Osteoblast (primary cell): ENCODE data around the gene MUC12. TPM values are rescaled to one million over a fixed set of nuclear protein-coding genes. Genes with fewer than 3 reads are reported as not detected.
A peak's percentile ranks its signal among the peaks of the same experiment; 100 is the strongest.

ENCODE experiments used
- DNase-seq: peaks from one replicate; pipeline ENCODE4 v3.0.0; 2011; ENCODE audit warnings: low spot score, mixed read lengths; ENCODE audit not compliant: insufficient read length; ENCODE audit errors: missing footprints
- H2AFZ ChIP-seq: 2 replicates; pipeline ENCODE4 v1.6.0; 2011; ENCODE audit warnings: mild to moderate bottlenecking, low read length
- H3K27ac ChIP-seq: 2 replicates; pipeline ENCODE4 v1.5.1; 2011; ENCODE audit warnings: mild to moderate bottlenecking, low read depth, low read length, moderate library complexity
- H3K27me3 ChIP-seq: 2 replicates; pipeline ENCODE4 v1.6.0; 2012; ENCODE audit warnings: mild to moderate bottlenecking, control low read depth, inconsistent platforms, low read length, moderate library complexity; ENCODE audit not compliant: insufficient read depth
- H3K36me3 ChIP-seq: 2 replicates; pipeline ENCODE4 v1.5.1; 2011; ENCODE audit warnings: mild to moderate bottlenecking, low read length, control low read depth, moderate library complexity; ENCODE audit not compliant: insufficient read depth
- H3K4me1 ChIP-seq: 2 replicates; pipeline ENCODE4 v1.5.1; 2011; ENCODE audit warnings: mild to moderate bottlenecking, low read length, control low read depth, moderate library complexity; ENCODE audit not compliant: insufficient read depth
- H3K4me2 ChIP-seq: 2 replicates; pipeline ENCODE4 v1.6.0; 2011; ENCODE audit warnings: mild to moderate bottlenecking, low read length; ENCODE audit not compliant: insufficient read depth
- H3K4me3 ChIP-seq: fragments of 200-600 bp; sonication (generic); 3 replicates; pipeline ENCODE4 v1.5.1; 2012; ENCODE audit warnings: mild to moderate bottlenecking, low read length, inconsistent platforms; ENCODE audit not compliant: insufficient read depth
- H3K79me2 ChIP-seq: 2 replicates; pipeline ENCODE4 v1.6.0; 2012; ENCODE audit warnings: mild to moderate bottlenecking, low read length, control low read depth, inconsistent platforms; ENCODE audit not compliant: insufficient read depth
- H3K9me3 ChIP-seq: 2 replicates; pipeline ENCODE4 v1.5.1; 2011; ENCODE audit warnings: low read depth, low read length, control low read depth
- H4K20me1 ChIP-seq: 2 replicates; pipeline ENCODE4 v1.6.0; 2012; ENCODE audit warnings: mild to moderate bottlenecking, low read length, control low read depth; ENCODE audit not compliant: insufficient read depth
- total RNA-seq: library from RNA; depleted of rRNA; stranded (reverse); fragments of >200 nt; gene quantifications from 2 replicates; pipeline ENCODE4 v1.2.3, GENCODE V29; 2012
- TF ChIP-seq, protein P1 (sequence below): IDR thresholded peaks from 2 replicates; pipeline ENCODE4 v1.5.1; 2011; ENCODE audit warnings: mild to moderate bottlenecking, low read depth, low read length, moderate library complexity; ENCODE audit errors: extremely low read depth

The MUC12 gene
- total RNA-seq, 1 donor: under 0.01 TPM

DNA sequence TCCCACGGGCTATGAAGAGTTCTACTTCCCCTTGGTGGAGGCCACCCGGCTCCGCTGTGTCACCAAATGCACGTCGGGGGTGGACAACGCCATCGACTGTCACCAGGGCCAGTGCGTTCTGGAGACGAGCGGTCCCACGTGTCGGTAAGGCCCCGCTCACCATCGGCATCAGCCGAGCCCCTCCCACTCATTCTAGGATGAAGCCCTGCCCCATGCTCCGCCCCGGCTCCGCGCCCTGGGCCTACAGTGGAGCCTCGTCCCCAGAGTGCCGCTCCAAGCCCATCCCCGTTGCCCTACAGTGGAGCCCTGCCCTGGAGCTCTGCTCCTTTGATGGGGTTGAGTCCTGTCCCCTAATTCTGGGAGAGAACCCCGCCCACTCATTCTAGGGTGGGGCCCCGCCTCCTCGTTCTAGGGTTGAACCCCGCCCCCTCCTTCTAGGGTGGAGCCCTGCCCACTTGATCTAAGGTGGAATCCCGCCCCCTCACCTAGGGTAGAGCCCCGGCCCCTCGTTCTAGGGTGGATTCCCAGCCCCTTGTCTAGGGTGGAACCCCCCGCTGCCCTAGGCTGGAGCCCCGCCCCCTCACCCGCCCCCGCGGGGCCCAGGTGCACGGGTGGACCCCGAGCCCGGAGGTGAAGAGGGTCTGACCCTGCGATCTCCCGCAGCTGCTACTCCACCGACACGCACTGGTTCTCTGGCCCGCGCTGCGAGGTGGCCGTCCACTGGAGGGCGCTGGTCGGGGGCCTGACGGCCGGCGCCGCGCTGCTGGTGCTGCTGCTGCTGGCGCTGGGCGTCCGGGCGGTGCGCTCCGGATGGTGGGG, 3.4 kb upstream of the MUC12 start:
- Histone ChIP-seq H2AFZ (no peak overlapping the region), H4K20me1 (peaks cover 12% of the 10 kb centered on the region), H3K36me3 (no peaks in the 10 kb centered on the region), H3K27ac (no peak overlapping the region), H3K27me3 (peaks cover 69% of the 10 kb centered on the region), H3K79me2 (no peaks in the 10 kb centered on the region), H3K4me1 (no peaks in the 10 kb centered on the region), H3K4me3 (no peak overlapping the region), H3K4me2 (no peak overlapping the region), H3K9me3 (no peaks in the 10 kb centered on the region)
- TF ChIP-seq, protein P1, sequence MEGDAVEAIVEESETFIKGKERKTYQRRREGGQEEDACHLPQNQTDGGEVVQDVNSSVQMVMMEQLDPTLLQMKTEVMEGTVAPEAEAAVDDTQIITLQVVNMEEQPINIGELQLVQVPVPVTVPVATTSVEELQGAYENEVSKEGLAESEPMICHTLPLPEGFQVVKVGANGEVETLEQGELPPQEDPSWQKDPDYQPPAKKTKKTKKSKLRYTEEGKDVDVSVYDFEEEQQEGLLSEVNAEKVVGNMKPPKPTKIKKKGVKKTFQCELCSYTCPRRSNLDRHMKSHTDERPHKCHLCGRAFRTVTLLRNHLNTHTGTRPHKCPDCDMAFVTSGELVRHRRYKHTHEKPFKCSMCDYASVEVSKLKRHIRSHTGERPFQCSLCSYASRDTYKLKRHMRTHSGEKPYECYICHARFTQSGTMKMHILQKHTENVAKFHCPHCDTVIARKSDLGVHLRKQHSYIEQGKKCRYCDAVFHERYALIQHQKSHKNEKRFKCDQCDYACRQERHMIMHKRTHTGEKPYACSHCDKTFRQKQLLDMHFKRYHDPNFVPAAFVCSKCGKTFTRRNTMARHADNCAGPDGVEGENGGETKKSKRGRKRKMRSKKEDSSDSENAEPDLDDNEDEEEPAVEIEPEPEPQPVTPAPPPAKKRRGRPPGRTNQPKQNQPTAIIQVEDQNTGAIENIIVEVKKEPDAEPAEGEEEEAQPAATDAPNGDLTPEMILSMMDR: peak; percentile 67
- DNase-seq: peak; percentile 99

DNA sequence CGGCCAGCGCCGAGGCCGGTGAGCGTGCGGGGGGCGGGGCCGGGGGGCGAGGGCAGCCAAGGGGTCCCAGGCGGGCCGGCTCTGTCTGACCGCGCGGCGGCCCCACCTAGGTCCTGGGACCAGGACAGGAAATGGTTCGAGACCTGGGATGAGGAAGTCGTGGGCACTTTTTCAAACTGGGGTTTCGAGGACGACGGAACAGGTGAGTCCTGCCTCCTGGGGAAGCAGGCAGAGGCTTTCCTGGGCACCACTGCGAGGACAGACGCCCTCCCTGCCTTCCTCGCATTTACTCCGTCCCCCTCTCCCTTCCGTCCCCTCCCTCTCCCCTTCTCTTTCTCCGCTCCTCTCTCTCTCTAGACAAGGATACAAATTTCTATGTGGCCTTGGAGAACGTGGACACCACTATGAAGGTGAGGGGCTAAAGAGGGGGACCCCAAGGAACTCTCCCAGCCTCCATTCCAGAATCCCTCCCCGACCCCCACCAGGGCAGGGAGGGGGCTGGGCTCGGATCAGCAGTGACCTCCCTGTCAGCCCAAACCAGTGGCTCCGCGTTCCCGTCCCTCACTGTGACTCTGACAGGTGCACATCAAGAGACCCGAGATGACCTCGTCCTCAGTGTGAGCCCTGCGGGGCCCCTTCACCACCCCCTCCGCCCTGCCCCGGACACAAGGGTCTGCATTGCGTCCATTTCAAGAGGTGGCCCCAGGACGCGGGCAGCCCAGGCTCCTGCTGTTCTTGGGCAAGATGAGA, 2.6 kb upstream of the MUC12 start:
- H3K9me3 ChIP-seq: no peaks in the 10 kb centered on the region
- H4K20me1 ChIP-seq: peaks cover 12% of the 10 kb centered on the region
- no peak overlapping the region for H3K4me2 ChIP-seq
- TF ChIP-seq, protein P1: no peak
- H3K4me1 ChIP-seq: no peaks in the 10 kb centered on the region
- no peak overlapping the region for H2AFZ ChIP-seq
- no peaks in the 10 kb centered on the region for H3K79me2 ChIP-seq
- H3K36me3 ChIP-seq: no peaks in the 10 kb centered on the region
- no peak overlapping the region for H3K27ac ChIP-seq
- H3K4me3 ChIP-seq: no peak overlapping the region
- peaks cover 69% of the 10 kb centered on the region for H3K27me3 ChIP-seq
- peak; percentile 86 for DNase-seq

DNA sequence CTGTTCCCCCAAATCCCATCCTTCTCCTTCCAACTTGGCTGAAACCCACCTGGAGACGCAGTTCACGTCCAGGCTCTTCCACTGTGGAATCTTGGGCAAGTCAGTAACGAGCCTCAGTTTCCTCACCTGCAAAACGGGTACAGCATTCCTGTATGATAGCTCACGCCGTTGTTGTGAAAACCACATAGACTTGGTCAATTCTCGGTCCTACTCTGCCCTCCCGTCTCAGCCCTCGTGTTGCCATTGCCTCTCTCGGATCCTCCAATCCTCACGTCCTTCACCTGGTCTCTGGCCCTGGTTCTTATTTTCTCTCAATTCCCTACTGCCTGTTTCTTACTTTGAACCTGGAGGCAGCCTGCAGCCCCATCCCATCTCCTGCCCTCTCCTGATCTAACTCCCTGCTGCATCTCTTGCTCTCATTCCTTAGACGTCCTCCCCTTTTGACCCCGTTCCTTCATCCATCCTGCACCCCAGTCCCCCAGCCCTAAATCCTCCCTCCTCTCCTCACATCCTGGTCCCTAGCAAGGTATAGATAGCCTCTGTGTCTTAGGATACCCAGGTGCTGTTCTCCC, 2.0 kb upstream of the MUC12 start:
- peaks cover 12% of the 10 kb centered on the region for H4K20me1 ChIP-seq
- no peaks in the 10 kb centered on the region for H3K9me3 ChIP-seq
- TF ChIP-seq, protein P1: no peak
- H3K79me2 ChIP-seq: no peaks in the 10 kb centered on the region
- H3K27me3 ChIP-seq: peaks cover 72% of the 10 kb centered on the region
- H3K4me1 ChIP-seq: no peaks in the 10 kb centered on the region
- peak; percentile 95 for DNase-seq
- H2AFZ ChIP-seq: no peak overlapping the region
- H3K27ac ChIP-seq: no peak overlapping the region
- H3K4me3 ChIP-seq: no peak overlapping the region
- H3K36me3 ChIP-seq: no peaks in the 10 kb centered on the region
- no peak overlapping the region for H3K4me2 ChIP-seq

DNA sequence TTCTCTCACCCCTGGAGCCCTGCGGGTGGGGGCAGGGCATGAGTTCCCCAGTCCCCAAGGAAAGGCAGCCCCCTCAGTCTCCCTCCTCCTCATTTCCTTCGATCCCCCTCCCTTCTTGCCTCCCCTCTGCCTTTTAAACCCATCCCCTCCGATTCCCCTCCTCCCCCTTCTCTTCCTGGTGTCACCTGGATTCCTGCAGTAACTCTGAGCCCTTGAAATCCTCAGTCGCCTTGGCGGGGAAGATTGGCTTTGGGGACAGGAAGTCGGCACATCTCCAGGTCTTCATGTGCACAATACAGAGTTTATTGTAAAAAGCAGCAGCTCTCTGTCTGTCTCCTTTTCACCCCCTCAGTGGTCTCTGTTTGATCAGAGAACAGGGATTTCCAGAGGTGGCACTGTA, 1.3 kb upstream of the MUC12 start:
- Histone ChIP-seq H3K27ac (no peak overlapping the region), H3K4me3 (no peak overlapping the region), H3K27me3 (peaks cover 69% of the 10 kb centered on the region), H3K36me3 (no peaks in the 10 kb centered on the region), H3K79me2 (no peaks in the 10 kb centered on the region), H2AFZ (no peak overlapping the region), H4K20me1 (peaks cover 12% of the 10 kb centered on the region), H3K4me1 (no peaks in the 10 kb centered on the region), H3K9me3 (no peaks in the 10 kb centered on the region), H3K4me2 (no peak overlapping the region)
- TF ChIP-seq, protein P1: no peak
- peak; percentile 84 for DNase-seq
